RWPE2 (cell line): ENCODE results near the gene UVSSA.
"Not testable (repeated sequence)": the region's sequence is repeated elsewhere in the genome, so short reads cannot be mapped to it uniquely, and the experiment has no call there.

Experiments used
- ATAC-seq: fragments of 200-7000 bp; cut with Tn5 transposase; 3 replicates; pipeline ENCODE4 v1.9.1; 2021; ENCODE audit warnings: low read depth
- DNase-seq: peaks from one replicate; pipeline ENCODE4 v3.0.0-alpha.2; 2020; ENCODE audit warnings: low spot score
- H3K27ac ChIP-seq: fragments of 450-650 bp; 2 replicates; pipeline ENCODE4 v1.5.1; 2017; ENCODE audit warnings: mild to moderate bottlenecking; ENCODE audit not compliant: poor library complexity, severe bottlenecking
- H3K27me3 ChIP-seq: fragments of 250-450 bp; sonication (Bioruptor Pico); 2 replicates; pipeline ENCODE4 v1.5.1; 2021; ENCODE audit warnings: mild to moderate bottlenecking, moderate library complexity; ENCODE audit not compliant: insufficient read depth, poor library complexity, severe bottlenecking
- H3K36me3 ChIP-seq: fragments of 250-450 bp; sonication (Bioruptor Pico); 2 replicates; pipeline ENCODE4 v1.5.1; 2020; ENCODE audit warnings: low read depth, mild to moderate bottlenecking, moderate library complexity
- H3K4me1 ChIP-seq: fragments of 250-450 bp; sonication (Bioruptor Pico); 2 replicates; pipeline ENCODE4 v1.5.1; 2021; ENCODE audit warnings: mild to moderate bottlenecking, moderate library complexity; ENCODE audit not compliant: insufficient read depth, poor library complexity, severe bottlenecking
- H3K4me3 ChIP-seq: fragments of 250-450 bp; sonication (Bioruptor Pico); 2 replicates; pipeline ENCODE4 v1.5.1; 2021; ENCODE audit warnings: mild to moderate bottlenecking, moderate library complexity; ENCODE audit not compliant: severe bottlenecking
- H3K9me3 ChIP-seq: fragments of 250-450 bp; sonication (Bioruptor Pico); 2 replicates; pipeline ENCODE4 v1.5.1; 2021; ENCODE audit warnings: mild to moderate bottlenecking, moderate library complexity; ENCODE audit not compliant: severe bottlenecking
- CTCF ChIP-seq: fragments of 450-650 bp; IDR thresholded peaks from one replicate; pipeline ENCODE4 v1.5.1; 2017; ENCODE audit warnings: mild to moderate bottlenecking, moderate library complexity; ENCODE audit not compliant: poor library complexity, severe bottlenecking

The UVSSA gene

GRCh38 chr4:1321946-1322650 is 24.9 kb upstream of the UVSSA start:
- Histone ChIP-seq H3K27me3 (no peaks in the 10 kb centered on the region), H3K36me3 (peaks cover 43% of the 10 kb centered on the region), H3K4me3 (no peak overlapping the region), H3K9me3 (no peaks in the 10 kb centered on the region), H3K27ac (peak overlapping the region; percentile 99), H3K4me1 (peaks cover 21% of the 10 kb centered on the region)
- DNase-seq (no peak), ATAC-seq (no peak)
- no peak for TF ChIP-seq CTCF

- TF ChIP-seq CTCF: no peak
- peak overlapping the region; percentile 99 for H3K27ac ChIP-seq
- no peak for ATAC-seq
- H3K4me1 ChIP-seq: peaks cover 21% of the 10 kb centered on the region
- no peaks in the 10 kb centered on the region for H3K27me3 ChIP-seq
- H3K4me3 ChIP-seq: no peak overlapping the region
- DNase-seq: no peak
- peaks cover 42% of the 10 kb centered on the region for H3K36me3 ChIP-seq
- H3K9me3 ChIP-seq: no peaks in the 10 kb centered on the region
Observed at GRCh38 chr4:1323280-1323634, 23.8 kb upstream of the UVSSA start.

- no peak for TF ChIP-seq CTCF
- ATAC-seq (peak; percentile 68), DNase-seq (peak; percentile 77)
- peak overlapping the region; percentile 99 for H3K27ac ChIP-seq
- peaks cover 42% of the 10 kb centered on the region for H3K36me3 ChIP-seq
- H3K4me1 ChIP-seq: peaks cover 22% of the 10 kb centered on the region
- H3K27me3 ChIP-seq: no peaks in the 10 kb centered on the region
- no peaks in the 10 kb centered on the region for H3K9me3 ChIP-seq
- H3K4me3 ChIP-seq: no peak overlapping the region
Observed at GRCh38 chr4:1323635-1324442, 23.2 kb upstream of the UVSSA start.

GRCh38 chr4:1324443-1325175 is 22.4 kb upstream of the UVSSA start:
- Histone ChIP-seq H3K27ac (peak overlapping the region; percentile 99), H3K4me1 (peaks cover 29% of the 10 kb centered on the region), H3K36me3 (peaks cover 41% of the 10 kb centered on the region)
- H3K9me3 ChIP-seq, DNase-seq, H3K27me3 ChIP-seq, H3K4me3 ChIP-seq: not testable (repeated sequence)
- ATAC-seq: peak; percentile 7; the same call in 1 of the 3 replicates

GRCh38 chr4:1325176-1325480 is 21.9 kb upstream of the UVSSA start:
- Histone ChIP-seq H3K27me3 (no peaks in the 10 kb centered on the region), H3K4me1 (peaks cover 34% of the 10 kb centered on the region), H3K27ac (peak overlapping the region; percentile 99), H3K9me3 (no peaks in the 10 kb centered on the region), H3K4me3 (no peak overlapping the region), H3K36me3 (peaks cover 41% of the 10 kb centered on the region)
- no peak for DNase-seq
- ATAC-seq: no peak
- TF ChIP-seq CTCF: no peak
